HEK293T (cell line): ENCODE measurements around the gene LRRC61.

Experiments
- CTCF ChIA-PET: fragments of 350-600 bp; formaldehyde crosslinking; extraction: SDS; loops from one replicate; lab custom pipeline; 2021; ENCODE audit warnings: antibody characterized with exemption, inconsistent platforms; lab: Yijun Ruan, JAX
- POLR2A ChIA-PET: fragments of 350-600 bp; formaldehyde crosslinking; extraction: SDS; loops from one replicate; lab custom pipeline; 2020; ENCODE audit warnings: antibody characterized with exemption, inconsistent platforms; lab: Yijun Ruan, JAX
- DNase-seq: peaks from one replicate; pipeline ENCODE4 v3.0.0; 2012; ENCODE audit warnings: mixed read lengths; ENCODE audit errors: extremely low spot score
- ARNT ChIP-seq: fragments of 450-650 bp; IDR thresholded peaks from 2 replicates; pipeline ENCODE4 v1.6.1; 2017; ENCODE audit warnings: mild to moderate bottlenecking
- BHLHE40 ChIP-seq: fragments of 450-650 bp; IDR thresholded peaks from 2 replicates; pipeline ENCODE4 v1.6.1; 2016; ENCODE audit warnings: mild to moderate bottlenecking, moderate library complexity, borderline replicate concordance
- CTBP1 ChIP-seq: fragments of 450-650 bp; IDR thresholded peaks from 2 replicates; pipeline ENCODE4 v1.6.1; 2016; ENCODE audit warnings: borderline replicate concordance
- ELF4 ChIP-seq: fragments of 450-650 bp; IDR thresholded peaks from 2 replicates; pipeline ENCODE4 v1.6.1; 2017; ENCODE audit warnings: antibody characterized with exemption
- FOXA1 ChIP-seq: fragments of 450-650 bp; IDR thresholded peaks from 2 replicates; pipeline ENCODE4 v1.6.1; 2016; ENCODE audit warnings: mild to moderate bottlenecking
- FOXK2 ChIP-seq: fragments of 450-650 bp; IDR thresholded peaks from 2 replicates; pipeline ENCODE4 v1.6.1; 2016; ENCODE audit warnings: mild to moderate bottlenecking
- FOXM1 ChIP-seq: fragments of 450-650 bp; IDR thresholded peaks from 2 replicates; pipeline ENCODE4 v1.6.1; 2017; ENCODE audit warnings: mild to moderate bottlenecking, borderline replicate concordance
- HDGF ChIP-seq: fragments of 450-650 bp; IDR thresholded peaks from 2 replicates; pipeline ENCODE4 v1.6.1; 2017; ENCODE audit warnings: antibody characterized with exemption, borderline replicate concordance
- L3MBTL2 ChIP-seq: fragments of 450-650 bp; conservative IDR thresholded peaks from 2 replicates; pipeline ENCODE4 v1.6.1; 2016; ENCODE audit warnings: mild to moderate bottlenecking
- LEF1 ChIP-seq: fragments of 450-650 bp; IDR thresholded peaks from 2 replicates; pipeline ENCODE4 v1.6.1; 2017; ENCODE audit warnings: mild to moderate bottlenecking, borderline replicate concordance
- NFRKB ChIP-seq: fragments of 450-650 bp; IDR thresholded peaks from 2 replicates; pipeline ENCODE4 v1.6.1; 2016; ENCODE audit warnings: mild to moderate bottlenecking, moderate library complexity
- PKNOX1 ChIP-seq: fragments of 450-650 bp; IDR thresholded peaks from 2 replicates; pipeline ENCODE4 v1.6.1; 2016
- SP1 ChIP-seq: fragments of 450-650 bp; IDR thresholded peaks from 2 replicates; pipeline ENCODE4 v1.6.1; 2017
- SUZ12 ChIP-seq: fragments of 450-650 bp; IDR thresholded peaks from 2 replicates; pipeline ENCODE4 v1.6.1; 2016; ENCODE audit warnings: mild to moderate bottlenecking
- TARDBP ChIP-seq: fragments of 450-650 bp; IDR thresholded peaks from 2 replicates; pipeline ENCODE4 v1.6.1; 2016
- ZNF384 ChIP-seq: fragments of 450-650 bp; IDR thresholded peaks from 2 replicates; pipeline ENCODE4 v1.6.1; 2016

Gene LRRC61

GRCh38 chr7:150336746-150337145 lies 13.6 kb downstream of the LRRC61 start:
- CTCF ChIA-PET = interaction anchor here (3.5 kb wide), 1 partner anchor 19 kb away, joined by 10 read pairs; no protein-coding TSS in a partner anchor
- POLR2A ChIA-PET = interaction anchor here (1.6 kb wide), 1 partner anchor 13 kb away, joined by 7 read pairs; the partner anchor contains the start of genes ACTR3C and LRRC61
- TF ChIP-seq ELF4 (no peak), PKNOX1 (no peak), LEF1 (no peak), NFRKB (no peak), CTBP1 (no peak)

GRCh38 chr7:150337179-150337578 lies 14.0 kb downstream of the LRRC61 start:
- POLR2A ChIA-PET = interaction anchor here (1.6 kb wide), 1 partner anchor 14 kb away, joined by 7 read pairs; the partner anchor contains the start of genes ACTR3C and LRRC61
- TF ChIP-seq LEF1 = no peak
- no peak for DNase-seq
- CTCF ChIA-PET = interaction anchor here (3.5 kb wide), 1 partner anchor 19 kb away, joined by 10 read pairs; no protein-coding TSS in a partner anchor

More at GRCh38 chr7:150336746-150337145, 13.6 kb downstream of the LRRC61 start:
- DNase-seq = no peak

GRCh38 chr7:150337659-150338081 lies 14.5 kb downstream of the LRRC61 start:
- DNase-seq = no peak
- CTCF ChIA-PET = interaction anchor here (3.5 kb wide), 1 partner anchor 18 kb away, joined by 10 read pairs; no protein-coding TSS in a partner anchor

GRCh38 chr7:150338166-150338829 lies 15.1 kb downstream of the LRRC61 start:
- DNase-seq = no peak
- TF ChIP-seq BHLHE40 (no peak), TARDBP (no peak), ARNT (no peak), LEF1 (no peak), SUZ12 (no peak), ELF4 (no peak), FOXK2 (no peak), PKNOX1 (no peak), CTBP1 (no peak), FOXA1 (no peak), L3MBTL2 (no peak), SP1 (no peak), HDGF (no peak), ZNF384 (no peak)
- CTCF ChIA-PET = interaction anchor here (3.5 kb wide), 1 partner anchor 18 kb away, joined by 10 read pairs; no protein-coding TSS in a partner anchor
- POLR2A ChIA-PET = no interaction called here

More at GRCh38 chr7:150337659-150338081, 14.5 kb downstream of the LRRC61 start:
- TF ChIP-seq PKNOX1 = no peak
- TF ChIP-seq FOXK2 = no peak
- TF ChIP-seq ZNF384 = no peak
- TF ChIP-seq ELF4 = no peak
- TF ChIP-seq HDGF = no peak
- TF ChIP-seq L3MBTL2 = no peak
- TF ChIP-seq LEF1 = no peak
- TF ChIP-seq FOXM1 = no peak
- TF ChIP-seq NFRKB = no peak
- TF ChIP-seq TARDBP = no peak
- POLR2A ChIA-PET = interaction anchor here (1.6 kb wide), 1 partner anchor 14 kb away, joined by 7 read pairs; the partner anchor contains the start of genes ACTR3C and LRRC61

GRCh38 chr7:150339409-150339809 lies 16.3 kb downstream of the LRRC61 start:
- CTCF ChIA-PET = interaction anchor here (0.7 to 3.5 kb wide), 2 partner anchors 17 to 94 kb away, joined by 3 to 10 read pairs; no protein-coding TSS in a partner anchor
- TF ChIP-seq TARDBP (no peak), SP1 (no peak), CTBP1 (no peak), L3MBTL2 (no peak), NFRKB (no peak)
- DNase-seq = no peak
- POLR2A ChIA-PET = no interaction called here

GRCh38 chr7:150340024-150340749 lies 17.0 kb downstream of the LRRC61 start:
- CTCF ChIA-PET = interaction anchor here (0.7 kb wide), 1 partner anchor 93 kb away, joined by 3 read pairs; no protein-coding TSS in a partner anchor

More at GRCh38 chr7:150340024-150340749, 17.0 kb downstream of the LRRC61 start:
- DNase-seq = no peak
- POLR2A ChIA-PET = no interaction called here
- no peak for TF ChIP-seq ARNT
- TF ChIP-seq FOXM1 = no peak
- no peak for TF ChIP-seq SUZ12
